22Rv1 (cell line): ENCODE measurements around the gene TLE1.

Experiments used
- ZFX ChIP-seq: fragments of 450-650 bp; IDR thresholded peaks from 2 replicates; pipeline ENCODE4 v1.6.1; 2017; ENCODE audit warnings: antibody characterized with exemption, borderline replicate concordance
- TF ChIP-seq, protein P1 (sequence below): fragments of 450-650 bp; IDR thresholded peaks from 2 replicates; pipeline ENCODE4 v1.5.1; 2017; ENCODE audit warnings: mild to moderate bottlenecking

DNA sequence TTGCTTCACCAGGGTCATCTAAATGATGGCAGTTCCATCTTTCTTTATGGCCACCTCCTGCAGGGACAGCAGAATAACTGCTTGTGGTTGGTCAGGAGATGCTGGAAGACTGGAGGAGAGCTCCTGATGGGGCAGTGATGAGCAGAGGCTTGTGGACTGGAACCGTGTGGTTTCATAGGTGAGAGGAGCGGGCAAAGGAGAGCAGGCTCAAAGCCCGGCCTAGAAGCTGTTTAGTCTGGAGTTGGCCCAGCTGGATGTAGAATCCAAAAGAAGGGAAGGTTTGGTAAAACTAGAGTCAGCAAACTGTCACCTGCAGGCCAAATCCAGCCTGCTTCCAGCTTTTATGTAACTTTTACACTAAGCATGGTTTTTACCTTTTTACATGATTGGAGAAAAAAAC lies 32.9 kb upstream of the TLE1 start:
- TF ChIP-seq, protein P1, sequence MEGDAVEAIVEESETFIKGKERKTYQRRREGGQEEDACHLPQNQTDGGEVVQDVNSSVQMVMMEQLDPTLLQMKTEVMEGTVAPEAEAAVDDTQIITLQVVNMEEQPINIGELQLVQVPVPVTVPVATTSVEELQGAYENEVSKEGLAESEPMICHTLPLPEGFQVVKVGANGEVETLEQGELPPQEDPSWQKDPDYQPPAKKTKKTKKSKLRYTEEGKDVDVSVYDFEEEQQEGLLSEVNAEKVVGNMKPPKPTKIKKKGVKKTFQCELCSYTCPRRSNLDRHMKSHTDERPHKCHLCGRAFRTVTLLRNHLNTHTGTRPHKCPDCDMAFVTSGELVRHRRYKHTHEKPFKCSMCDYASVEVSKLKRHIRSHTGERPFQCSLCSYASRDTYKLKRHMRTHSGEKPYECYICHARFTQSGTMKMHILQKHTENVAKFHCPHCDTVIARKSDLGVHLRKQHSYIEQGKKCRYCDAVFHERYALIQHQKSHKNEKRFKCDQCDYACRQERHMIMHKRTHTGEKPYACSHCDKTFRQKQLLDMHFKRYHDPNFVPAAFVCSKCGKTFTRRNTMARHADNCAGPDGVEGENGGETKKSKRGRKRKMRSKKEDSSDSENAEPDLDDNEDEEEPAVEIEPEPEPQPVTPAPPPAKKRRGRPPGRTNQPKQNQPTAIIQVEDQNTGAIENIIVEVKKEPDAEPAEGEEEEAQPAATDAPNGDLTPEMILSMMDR, result no peak
- no peak for TF ChIP-seq ZFX
